Mesenchymal stem cell (in vitro differentiated cells and primary cell): Measurements from ENCODE around the gene COL23A1.

ENCODE experiments used
- DNase-seq: peaks from one replicate; pipeline ENCODE4 v3.0.0-alpha.2; 2013
- H2AFZ ChIP-seq: one replicate; pipeline ENCODE4 v1.6.1; 2013; ENCODE audit warnings: low read depth, mild to moderate bottlenecking, control low read depth, inconsistent platforms, low read length, moderate library complexity
- H2AK5ac ChIP-seq: 2 replicates; pipeline ENCODE4 v1.6.1; 2013; ENCODE audit warnings: low read length, moderate library complexity, mild to moderate bottlenecking, inconsistent platforms; ENCODE audit not compliant: severe bottlenecking
- H2BK120ac ChIP-seq: one replicate; pipeline ENCODE4 v1.6.1; 2013; ENCODE audit warnings: low read depth, mild to moderate bottlenecking, inconsistent platforms, low read length, moderate library complexity
- H2BK12ac ChIP-seq, 2 experiments: one replicate each; pipeline ENCODE4 v1.6.1; 2013; ENCODE audit warnings: inconsistent platforms in 2 of 2, low read length in 2 of 2, mild to moderate bottlenecking in 2 of 2, moderate library complexity in 2 of 2, control low read depth in 1 of 2
- H2BK15ac ChIP-seq: one replicate; pipeline ENCODE4 v1.6.1; 2013; ENCODE audit warnings: mild to moderate bottlenecking, low read depth, inconsistent platforms; ENCODE audit not compliant: poor library complexity, severe bottlenecking
- H2BK5ac ChIP-seq: 2 replicates; pipeline ENCODE4 v1.6.1; 2013; ENCODE audit warnings: low read depth, mild to moderate bottlenecking, low read length, control low read depth, inconsistent platforms; ENCODE audit not compliant: poor library complexity, severe bottlenecking
- H3K14ac ChIP-seq, 2 experiments: one replicate each; pipeline ENCODE4 v1.6.1; 2013; ENCODE audit warnings: inconsistent platforms in 2 of 2, low read length in 2 of 2, control low read depth in 1 of 2, mild to moderate bottlenecking in 1 of 2, moderate library complexity in 1 of 2
- H3K18ac ChIP-seq, 2 experiments: one replicate each; pipeline ENCODE4 v1.6.1; 2013; ENCODE audit warnings: inconsistent platforms in 2 of 2, low read length in 2 of 2, control low read depth in 1 of 2, low read depth in 1 of 2, mild to moderate bottlenecking in 1 of 2
- H3K23ac ChIP-seq, 2 experiments: one replicate each; pipeline ENCODE4 v1.6.1; 2013; ENCODE audit warnings: inconsistent platforms in 2 of 2, low read length in 2 of 2, mild to moderate bottlenecking in 2 of 2, moderate library complexity in 2 of 2, control low read depth in 1 of 2
- H3K27ac ChIP-seq: 2 replicates; pipeline ENCODE4 v1.5.1; 2013; ENCODE audit warnings: mild to moderate bottlenecking, moderate library complexity, low read length, control low read depth, inconsistent platforms; ENCODE audit not compliant: poor library complexity, severe bottlenecking
- H3K27me3 ChIP-seq, 2 experiments: 2 replicates each; pipeline versions ENCODE4 v1.6.1 to v1.7.0; 2013; ENCODE audit warnings: low read length in 2 of 2, mild to moderate bottlenecking in 2 of 2, moderate library complexity in 2 of 2, control low read depth in 1 of 2, inconsistent platforms in 1 of 2; ENCODE audit not compliant: control insufficient read depth in 1 of 2, insufficient read depth in 1 of 2
- H3K36me3 ChIP-seq, 2 experiments: 2 replicates each; pipeline versions ENCODE4 v1.6.1 to v1.7.0; 2013; ENCODE audit warnings: low read length in 2 of 2, control low read depth in 1 of 2, inconsistent platforms in 1 of 2, low read depth in 1 of 2, mild to moderate bottlenecking in 1 of 2; ENCODE audit not compliant: insufficient read depth in 2 of 2, control insufficient read depth in 1 of 2
- H3K4ac ChIP-seq, 2 experiments: one replicate each; pipeline ENCODE4 v1.6.1; 2013; ENCODE audit warnings: inconsistent platforms in 2 of 2, low read length in 2 of 2, mild to moderate bottlenecking in 2 of 2, moderate library complexity in 2 of 2, control low read depth in 1 of 2, low read depth in 1 of 2
- H3K4me1 ChIP-seq: 2 replicates; pipeline ENCODE4 v1.6.1; 2013; ENCODE audit warnings: low read depth, low read length, control low read depth; ENCODE audit not compliant: control insufficient read depth, insufficient read depth
- H3K4me2 ChIP-seq: 2 replicates; pipeline ENCODE4 v1.6.1; 2013; ENCODE audit warnings: low read length, mild to moderate bottlenecking, inconsistent platforms; ENCODE audit not compliant: poor library complexity, severe bottlenecking
- H3K4me3 ChIP-seq, 2 experiments: 2 replicates each; pipeline versions ENCODE4 v1.5.1 to v1.7.0; 2013; ENCODE audit warnings: low read length in 2 of 2, mild to moderate bottlenecking in 2 of 2, control low read depth in 1 of 2, low read depth in 1 of 2; ENCODE audit not compliant: insufficient read depth in 1 of 2
- H3K79me1 ChIP-seq: replicated peaks from 2 replicates; pipeline ENCODE4 v1.6.1; 2013; ENCODE audit warnings: mild to moderate bottlenecking, control low read depth, low read length, inconsistent platforms; ENCODE audit not compliant: poor library complexity, severe bottlenecking
- H3K9ac ChIP-seq: 2 replicates; pipeline ENCODE4 v1.7.0; 2013; ENCODE audit warnings: mild to moderate bottlenecking, low read length, moderate library complexity
- H3K9me3 ChIP-seq: 2 replicates; pipeline ENCODE4 v1.7.0; 2013; ENCODE audit warnings: mild to moderate bottlenecking, low read length; ENCODE audit not compliant: control insufficient read depth
- H4K8ac ChIP-seq: one replicate; pipeline ENCODE4 v1.6.1; 2013; ENCODE audit warnings: inconsistent platforms, mild to moderate bottlenecking, low read length, moderate library complexity
- H4K91ac ChIP-seq: one replicate; pipeline ENCODE4 v1.6.1; 2013; ENCODE audit warnings: mild to moderate bottlenecking, low read length, inconsistent platforms
- WGBS: methylation state at CpG from one replicate; pipeline ENCODE4 v1.1.7; 2013; ENCODE audit warnings: mixed read lengths; 5-methylcytosine and 5-hydroxymethylcytosine counted together

COL23A1 gene

GRCh38 chr5:178462076-178462475 lies 128.1 kb downstream of the COL23A1 start:
- Histone ChIP-seq H4K91ac (no peak overlapping the region), H2BK120ac (no peak overlapping the region), H3K79me1 (no peaks in the 10 kb centered on the region), H2BK5ac (no peak overlapping the region), H3K23ac (no peak overlapping the region), H2AK5ac (no peak overlapping the region), H4K8ac (no peak overlapping the region), H3K4me2 (no peak overlapping the region), H3K4me3 (no peak overlapping the region), H3K9ac (no peak overlapping the region), H3K14ac (no peak overlapping the region), H3K27ac (no peak overlapping the region), H3K9me3 (no peaks in the 10 kb centered on the region), H2AFZ (no peak overlapping the region), H2BK12ac (no peak overlapping the region), H2BK15ac (no peak overlapping the region), H3K4ac (no peak overlapping the region), H3K4me1 (no peaks in the 10 kb centered on the region), H3K18ac (no peak overlapping the region), H3K27me3 (peaks cover 0 to 10% of the 10 kb centered on the region in 2 experiments), H3K36me3 (no peaks in the 10 kb centered on the region)
- no peak for DNase-seq

GRCh38 chr5:178461004-178461730 lies 129.0 kb downstream of the COL23A1 start:
- Histone ChIP-seq H2BK120ac (no peak overlapping the region), H3K79me1 (no peaks in the 10 kb centered on the region), H2AFZ (no peak overlapping the region), H3K27me3 (peaks cover 0 to 7% of the 10 kb centered on the region in 2 experiments), H3K4me3 (no peak overlapping the region), H2BK5ac (no peak overlapping the region), H4K91ac (no peak overlapping the region), H3K9me3 (no peaks in the 10 kb centered on the region), H3K14ac (no peak overlapping the region), H3K4ac (no peak overlapping the region), H2BK12ac (no peak overlapping the region), H2BK15ac (no peak overlapping the region), H3K4me1 (no peaks in the 10 kb centered on the region), H3K4me2 (no peak overlapping the region), H2AK5ac (no peak overlapping the region), H3K23ac (no peak overlapping the region), H3K27ac (no peak overlapping the region), H3K36me3 (no peaks in the 10 kb centered on the region), H3K9ac (no peak overlapping the region), H3K18ac (no peak overlapping the region), H4K8ac (no peak overlapping the region)
- peak; percentile 21 for DNase-seq
- 38% methylated on average over 11 of the region's 12 CpGs for whole genome bisulfite sequencing

GRCh38 chr5:178460598-178460997 lies 129.6 kb downstream of the COL23A1 start:
- Histone ChIP-seq H3K4me2 (no peak overlapping the region), H3K4ac (no peak overlapping the region), H3K23ac (no peak overlapping the region), H3K18ac (no peak overlapping the region), H3K9ac (no peak overlapping the region), H3K27ac (no peak overlapping the region), H3K4me1 (no peaks in the 10 kb centered on the region), H2BK5ac (no peak overlapping the region), H3K4me3 (no peak overlapping the region), H3K79me1 (no peaks in the 10 kb centered on the region), H2BK15ac (no peak overlapping the region), H4K91ac (no peak overlapping the region), H3K36me3 (no peaks in the 10 kb centered on the region), H2AFZ (no peak overlapping the region), H3K27me3 (peaks cover 0 to 7% of the 10 kb centered on the region in 2 experiments), H3K9me3 (no peaks in the 10 kb centered on the region), H4K8ac (no peak overlapping the region), H3K14ac (no peak overlapping the region), H2BK12ac (no peak overlapping the region), H2AK5ac (no peak overlapping the region), H2BK120ac (no peak overlapping the region)
- no peak for DNase-seq
- 67% methylated on average over 5 of the region's 5 CpGs for WGBS

GRCh38 chr5:178460174-178460573 lies 130.0 kb downstream of the COL23A1 start:
- no peaks in the 10 kb centered on the region for H3K79me1 ChIP-seq
- H2BK120ac ChIP-seq, result no peak overlapping the region
- H3K9ac ChIP-seq, result no peak overlapping the region
- H3K4ac ChIP-seq, result no peak overlapping the region
- 99% methylated on average over 3 of the region's 3 CpGs for WGBS
- no peak overlapping the region for H2AFZ ChIP-seq
- no peak for DNase-seq
- H3K18ac ChIP-seq, result no peak overlapping the region
- H3K23ac ChIP-seq, result no peak overlapping the region
- H4K91ac ChIP-seq, result no peak overlapping the region
- no peak overlapping the region for H2AK5ac ChIP-seq
- no peak overlapping the region for H4K8ac ChIP-seq
- no peak overlapping the region for H3K27ac ChIP-seq
- H3K4me3 ChIP-seq, result no peak overlapping the region
- H2BK15ac ChIP-seq, result no peak overlapping the region
- no peaks in the 10 kb centered on the region for H3K4me1 ChIP-seq
- H3K9me3 ChIP-seq, result no peaks in the 10 kb centered on the region
- H2BK12ac ChIP-seq, result no peak overlapping the region
- H3K4me2 ChIP-seq, result no peak overlapping the region
- H3K27me3 ChIP-seq, result peaks cover 0 to 7% of the 10 kb centered on the region in 2 experiments
- H2BK5ac ChIP-seq, result no peak overlapping the region
- no peaks in the 10 kb centered on the region for H3K36me3 ChIP-seq
- no peak overlapping the region for H3K14ac ChIP-seq
